ENCODE results near the gene MAPKAP1.
A peak's percentile ranks its signal among the peaks of the same experiment; 100 is the strongest.

MAPKAP1 gene

DNA sequence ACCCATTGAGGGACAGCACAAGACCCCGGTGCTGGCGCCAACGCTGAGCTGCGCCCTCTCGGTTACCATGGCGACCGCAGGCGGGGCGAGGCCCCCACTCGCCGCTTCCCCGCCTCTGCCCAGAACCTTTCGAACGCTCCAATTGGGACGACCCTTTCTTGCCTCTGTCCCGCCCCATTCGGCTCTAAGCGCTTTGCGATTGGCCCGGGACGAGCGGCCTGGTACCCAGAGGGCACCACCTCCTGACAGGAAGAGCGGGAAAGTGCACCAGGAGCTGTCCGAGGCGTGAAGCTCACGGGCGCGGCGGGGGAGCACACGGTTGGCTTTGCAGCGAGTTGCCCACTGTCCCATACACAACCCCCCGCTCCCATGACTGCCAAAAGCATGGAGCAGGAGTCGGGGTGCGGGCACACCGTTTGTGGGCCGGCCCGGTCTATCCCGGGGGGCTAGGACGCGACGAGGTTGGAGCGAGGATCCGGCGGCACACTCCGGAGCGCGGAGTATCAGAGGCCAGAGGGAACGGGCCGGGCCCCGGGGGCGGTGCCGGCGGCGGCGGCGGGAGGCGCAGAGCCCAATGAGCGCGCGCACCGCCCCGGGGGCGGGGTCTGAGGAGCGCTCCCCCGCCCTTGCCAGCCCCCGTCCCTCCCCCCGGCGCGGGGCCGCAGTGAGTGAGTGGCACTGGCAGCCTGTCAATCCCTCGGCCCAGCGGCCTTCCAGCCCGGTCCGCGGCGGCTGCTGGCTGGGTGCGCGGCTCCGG lies 39.2 kb upstream of the MAPKAP1 start:
- TF ChIP-seq, protein P1, sequence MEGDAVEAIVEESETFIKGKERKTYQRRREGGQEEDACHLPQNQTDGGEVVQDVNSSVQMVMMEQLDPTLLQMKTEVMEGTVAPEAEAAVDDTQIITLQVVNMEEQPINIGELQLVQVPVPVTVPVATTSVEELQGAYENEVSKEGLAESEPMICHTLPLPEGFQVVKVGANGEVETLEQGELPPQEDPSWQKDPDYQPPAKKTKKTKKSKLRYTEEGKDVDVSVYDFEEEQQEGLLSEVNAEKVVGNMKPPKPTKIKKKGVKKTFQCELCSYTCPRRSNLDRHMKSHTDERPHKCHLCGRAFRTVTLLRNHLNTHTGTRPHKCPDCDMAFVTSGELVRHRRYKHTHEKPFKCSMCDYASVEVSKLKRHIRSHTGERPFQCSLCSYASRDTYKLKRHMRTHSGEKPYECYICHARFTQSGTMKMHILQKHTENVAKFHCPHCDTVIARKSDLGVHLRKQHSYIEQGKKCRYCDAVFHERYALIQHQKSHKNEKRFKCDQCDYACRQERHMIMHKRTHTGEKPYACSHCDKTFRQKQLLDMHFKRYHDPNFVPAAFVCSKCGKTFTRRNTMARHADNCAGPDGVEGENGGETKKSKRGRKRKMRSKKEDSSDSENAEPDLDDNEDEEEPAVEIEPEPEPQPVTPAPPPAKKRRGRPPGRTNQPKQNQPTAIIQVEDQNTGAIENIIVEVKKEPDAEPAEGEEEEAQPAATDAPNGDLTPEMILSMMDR (IDR thresholded peaks at IDR 0.05; ENCODE audit: low read depth, low read length) = no peak
- DNase-seq (ENCODE audit: low read depth in 2 of 2) = peak; percentile 95 to 96
- peak overlapping the region; percentile 63 to 75 for H3K4me3 ChIP-seq (replicated peaks in 1 of 2; ENCODE audit: low read depth in 2 of 2, low read length in 2 of 2)

DNA sequence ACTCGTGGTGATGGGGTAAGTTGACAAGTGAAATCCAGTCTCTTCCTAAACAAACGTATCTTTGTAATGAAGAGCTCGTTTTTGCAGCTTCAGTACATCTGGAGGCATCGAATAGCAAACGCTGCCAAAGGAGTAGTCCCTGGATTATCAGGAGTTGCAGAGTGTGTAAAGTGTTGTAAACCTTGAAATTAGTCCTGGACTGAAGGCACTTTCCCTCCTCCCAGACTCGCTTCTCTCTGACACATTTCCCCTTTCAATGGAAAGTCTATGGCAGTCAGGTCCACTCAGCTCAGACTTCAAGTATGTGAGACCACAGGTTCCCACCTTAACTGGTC lies 38.6 kb upstream of the MAPKAP1 start:
- DNase-seq (ENCODE audit: low read depth in 2 of 2) = no peak
- TF ChIP-seq, protein P1 (IDR thresholded peaks at IDR 0.05; ENCODE audit: low read depth, low read length) = no peak
- peak overlapping the region; percentile 63 to 75 for H3K4me3 ChIP-seq (replicated peaks in 1 of 2; ENCODE audit: low read depth in 2 of 2, low read length in 2 of 2)

DNA sequence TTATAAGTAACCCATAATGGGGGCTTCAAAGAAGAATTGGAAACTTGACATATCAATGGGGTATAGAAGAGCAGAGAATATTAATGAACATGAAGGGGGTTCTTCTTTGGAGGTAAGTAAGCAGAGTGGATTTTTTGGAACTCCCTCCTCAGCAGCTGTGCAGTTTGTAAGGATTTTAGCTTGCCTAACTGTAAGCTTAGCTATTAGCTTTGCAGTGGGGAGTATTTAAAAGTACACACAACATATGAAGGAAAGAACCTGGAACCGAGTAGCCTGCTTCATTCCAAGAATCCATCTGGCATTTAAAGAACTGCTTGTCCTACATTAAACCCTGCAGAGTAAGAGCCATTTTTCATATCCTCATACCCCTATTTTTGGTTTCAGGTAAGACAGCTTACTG lies 38.0 kb upstream of the MAPKAP1 start:
- H3K4me3 ChIP-seq (replicated peaks in 1 of 2; ENCODE audit: low read depth in 2 of 2, low read length in 2 of 2) = no peak overlapping the region
- TF ChIP-seq, protein P1 (IDR thresholded peaks at IDR 0.05; ENCODE audit: low read depth, low read length) = no peak
- no peak for DNase-seq (ENCODE audit: low read depth in 2 of 2)

DNA sequence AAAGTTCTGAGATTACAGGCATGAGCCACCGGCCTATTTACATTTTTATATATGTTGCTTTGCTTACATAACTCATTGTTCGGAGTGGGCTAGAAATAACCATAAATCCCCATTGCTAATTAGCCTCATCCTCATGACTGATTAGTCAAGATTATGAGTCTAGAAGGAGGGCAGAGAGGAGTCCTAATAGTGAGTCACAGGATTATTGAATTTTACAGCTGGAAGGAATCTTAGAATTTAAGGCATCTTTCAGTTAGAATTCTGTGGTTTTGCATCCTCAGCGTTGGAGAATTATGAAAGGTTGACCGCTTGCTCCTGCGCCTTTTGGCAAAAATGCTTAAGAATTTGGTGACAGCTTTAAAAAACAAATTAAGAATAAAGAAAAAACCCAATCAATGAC lies 37.6 kb upstream of the MAPKAP1 start:
- H3K4me3 ChIP-seq (replicated peaks in 1 of 2; ENCODE audit: low read depth in 2 of 2, low read length in 2 of 2) = no peak overlapping the region
- peak in 1 of 2 donors; percentile 56 for DNase-seq (ENCODE audit: low read depth in 2 of 2)
- TF ChIP-seq, protein P1 (IDR thresholded peaks at IDR 0.05; ENCODE audit: low read depth, low read length) = no peak

DNA sequence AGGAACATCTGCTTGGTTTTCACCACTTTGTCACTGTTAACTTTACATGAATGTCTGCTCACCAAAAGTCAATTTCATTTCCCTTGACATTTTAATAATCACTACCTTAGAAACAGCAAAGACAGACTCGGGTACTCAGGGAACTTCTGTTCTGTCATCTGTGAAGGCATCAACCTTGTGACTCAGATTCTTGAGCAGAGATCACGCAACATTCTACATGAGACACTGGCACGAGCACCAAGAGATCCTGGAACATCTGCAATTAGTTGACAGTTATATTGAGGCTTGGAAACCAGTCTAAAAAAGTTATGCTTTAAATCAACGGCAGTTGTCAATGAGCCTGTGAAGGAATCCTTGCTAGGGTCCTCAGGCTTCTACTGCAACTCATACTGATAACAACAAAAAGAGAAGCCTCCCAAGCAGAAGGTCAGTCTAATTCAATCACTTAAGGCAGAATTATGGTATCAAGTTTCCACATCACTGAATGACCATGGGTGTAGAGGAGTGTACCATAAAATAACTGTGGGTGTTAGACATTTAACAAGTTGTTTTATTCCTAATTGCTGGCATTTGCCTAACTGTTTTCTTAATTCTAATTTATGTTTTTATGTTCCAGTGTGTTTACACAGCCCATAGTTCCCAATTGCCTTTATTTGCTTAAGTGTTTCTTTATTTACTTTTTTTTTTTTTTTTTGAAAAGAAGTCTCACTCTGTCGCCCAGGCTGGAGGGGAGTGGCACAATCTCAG lies 36.8 kb upstream of the MAPKAP1 start:
- TF ChIP-seq, protein P1 (IDR thresholded peaks at IDR 0.05; ENCODE audit: low read depth, low read length) = no peak
- DNase-seq (ENCODE audit: low read depth in 2 of 2) = no peak
- H3K4me3 ChIP-seq (replicated peaks in 1 of 2; ENCODE audit: low read depth in 2 of 2, low read length in 2 of 2) = no peak overlapping the region

DNA sequence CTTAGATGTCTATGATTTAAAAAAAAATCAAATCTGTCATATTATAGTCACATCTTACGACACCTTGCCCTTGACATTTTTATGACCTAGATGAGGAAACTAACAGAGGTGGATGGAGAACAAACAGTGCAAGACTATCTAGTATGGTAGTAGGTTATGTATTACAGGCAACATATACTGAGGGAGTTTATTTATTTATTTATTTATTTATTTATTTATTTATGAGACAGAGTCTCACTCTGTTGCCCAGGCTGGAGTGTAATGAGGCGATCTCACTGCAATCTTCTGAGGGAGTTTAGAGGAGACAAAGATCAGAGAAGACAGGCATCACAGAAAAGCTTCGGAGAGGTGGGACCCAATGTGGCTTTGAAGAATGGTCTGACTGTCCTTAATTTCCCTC lies 35.6 kb upstream of the MAPKAP1 start:
- DNase-seq (ENCODE audit: low read depth in 2 of 2) = no peak
- TF ChIP-seq, protein P1 (IDR thresholded peaks at IDR 0.05; ENCODE audit: low read depth, low read length) = no peak
- H3K4me3 ChIP-seq (replicated peaks in 1 of 2; ENCODE audit: low read depth in 2 of 2, low read length in 2 of 2) = no peak overlapping the region
